Umbilical cord (tissue), 2 donors: ENCODE results near the gene METRNL. TPM values are rescaled to one million over a fixed set of nuclear protein-coding genes. Genes with fewer than 3 reads are reported as not detected.
"Not testable (repeated sequence)": the region's sequence is repeated elsewhere in the genome, so short reads cannot be mapped to it uniquely, and the experiment has no call there.

Source experiments
- DNase-seq: peaks from one replicate; pipeline ENCODE4 v3.0.0-alpha.2; 2015; ENCODE audit warnings: low spot score
- total RNA-seq: library from RNA; depleted of rRNA; stranded (reverse); fragments of >200 nt; gene quantifications from one replicate; pipeline ENCODE4 v1.2.3, GENCODE V29; 2014; ENCODE audit warnings: low replicate concordance; ENCODE audit not compliant: insufficient read depth

The METRNL gene
- total RNA-seq: 74.2 TPM

- peak; percentile 65 for DNase-seq
Measured at GRCh38 chr17:83079352-83079747, at the start of gene METRNL. METRNL (plus strand) TSS chr17:83079609; CDS start chr17:83079816, 207 bp downstream.

- DNase-seq: no peak
Measured at GRCh38 chr17:83030432-83030831, 49.0 kb upstream of the METRNL start.

GRCh38 chr17:83031321-83031945 is 48.0 kb upstream of the METRNL start:
- DNase-seq: no peak

- DNase-seq: not testable (repeated sequence)
Measured at GRCh38 chr17:83031946-83032451, 47.4 kb upstream of the METRNL start.

GRCh38 chr17:83032781-83033180 is 46.6 kb upstream of the METRNL start:
- DNase-seq: no peak

- no peak for DNase-seq
Measured at GRCh38 chr17:83034525-83034924, 44.9 kb upstream of the METRNL start.

- DNase-seq: no peak
Measured at GRCh38 chr17:83035722-83036121, 43.7 kb upstream of the METRNL start.

GRCh38 chr17:83036193-83036592 is 43.2 kb upstream of the METRNL start:
- no peak for DNase-seq

GRCh38 chr17:83036666-83037065 is 42.7 kb upstream of the METRNL start:
- DNase-seq: no peak

GRCh38 chr17:83037084-83037873 is 42.1 kb upstream of the METRNL start:
- no peak for DNase-seq

GRCh38 chr17:83037874-83038165 is 41.6 kb upstream of the METRNL start:
- DNase-seq: no peak

- DNase-seq: not testable (repeated sequence)
Measured at GRCh38 chr17:83038983-83039382, 40.4 kb upstream of the METRNL start.

- no peak for DNase-seq
Measured at GRCh38 chr17:83041305-83041704, 38.1 kb upstream of the METRNL start.

- DNase-seq: no peak
Measured at GRCh38 chr17:83042522-83043158, 36.8 kb upstream of the METRNL start.

GRCh38 chr17:83044479-83044878 is 34.9 kb upstream of the METRNL start:
- not testable (repeated sequence) for DNase-seq

GRCh38 chr17:83046448-83047181 is 32.8 kb upstream of the METRNL start:
- no peak for DNase-seq

GRCh38 chr17:83047182-83047478 is 32.3 kb upstream of the METRNL start:
- no peak for DNase-seq

- not testable (repeated sequence) for DNase-seq
Measured at GRCh38 chr17:83047818-83048475, 31.5 kb upstream of the METRNL start.

GRCh38 chr17:83050651-83051395 is 28.6 kb upstream of the METRNL start:
- no peak for DNase-seq

- peak; percentile 99 for DNase-seq
Measured at GRCh38 chr17:83051396-83052240, 27.8 kb upstream of the METRNL start.
